Heart left ventricle (tissue), 11 donors: Measurements from ENCODE around the gene LAMTOR1. TPM values are rescaled to one million over a fixed set of nuclear protein-coding genes. Genes with fewer than 3 reads are reported as not detected.

Experiments used
- microRNA-seq, 4 donors: library from miRNA; unstranded; fragments of <30 nt; microRNA quantifications; one replicate each; pipeline versions ENCODE4 to v1.2.0, GENCODE V29; 2017 to 2020
- polyA plus RNA-seq, 2 donors: library from polyadenylated mRNA; stranded (reverse); fragments of 200-250 nt; gene quantifications; one replicate each; pipeline ENCODE4 v1.2.3, GENCODE V29; 2013
- total RNA-seq, 9 donors: library from RNA; depleted of rRNA in 2 of 9; stranded (reverse); fragments of >200 nt in 2 of 9; fragmentation: NEBNext Ultra II Directional in 3 of 9; extraction: Animal tissue kit (Norgen Biotek cat#: 25700) in 3 of 9; gene quantifications; one replicate each; pipeline versions ENCODE4 v1.1.0 to v1.2.4, GENCODE V29; 2016 to 2023
- donor health status: ischemic (EF 13 %, LVEDD 7.1; RV severe dilation, severe dysfunction).
- donor health status: healthy with polysubstance abuse.
- donor health status: DM: no; HTN: yes; CAD: no.
- donor health status: DM: no; HTN: no; CAD: no.
- donor health status: ischemic (EF 25% LVEDD 5.7; RV mildly dilated, moderate dysfunction).
- donor health status: healthy.
- donor health status: DM: yes; HTN: yes; CAD: no.
- donor health status: PGD.
- donor health status: nonischemic (EF 23%, LVEDD 6.1; RV moderate dilation, normal function).

The LAMTOR1 gene
- total and polyA plus RNA-seq, 11 donors = 68.7 to 159 (median 84.8) TPM

Small RNA genes lying within 50 kb of the gene (microRNA-seq; reads per million reads assigned to microRNA genes)
- 0 reads per million in 4 donors for gene MIR3165

Other genes starting within 250 kb of the LAMTOR1 start
- gene DEFB131B, start 224.8 kb downstream of the LAMTOR1 start, total RNA-seq = not detected
- gene DEFB131B, start 224.8 kb downstream of the LAMTOR1 start, polyA plus RNA-seq = not detected
- gene XNDC1N, start 174.7 kb downstream of the LAMTOR1 start, total RNA-seq = 1 to 10 TPM in 7 of 9 donors, under 1 TPM in 1, not detected in 1; 0.95 to 5.3 (median 2.8) TPM
- 1 to 10 TPM; 1.2 to 2.9 TPM for gene XNDC1N, start 174.7 kb downstream of the LAMTOR1 start, polyA plus RNA-seq
- gene RNF121, start 174.3 kb downstream of the LAMTOR1 start, total RNA-seq = 10 to 100 TPM; 15.4 to 28.2 (median 22.0) TPM
- 10 to 100 TPM in 1 of 2 donors, 1 to 10 TPM in 1; 8.0 to 45.3 TPM for gene RNF121, start 174.3 kb downstream of the LAMTOR1 start, polyA plus RNA-seq
- gene IL18BP, start 104.4 kb downstream of the LAMTOR1 start, total RNA-seq = 10 to 100 TPM in 2 of 9 donors, 1 to 10 TPM in 7; 1.1 to 86.5 (median 5.1) TPM
- gene IL18BP, start 104.4 kb downstream of the LAMTOR1 start, polyA plus RNA-seq = 1 to 10 TPM; 4.1 to 4.4 TPM
- 100 to 1,000 TPM in 5 of 9 donors, 10 to 100 TPM in 4; 62.7 to 193 (median 101) TPM for gene NUMA1, start 22.8 kb downstream of the LAMTOR1 start, total RNA-seq
- 100 to 1,000 TPM in 1 of 2 donors, 10 to 100 TPM in 1; 83.9 to 142 TPM for gene NUMA1, start 22.8 kb downstream of the LAMTOR1 start, polyA plus RNA-seq
- 1 to 10 TPM; 2.0 to 8.3 (median 4.5) TPM for gene LRRC51, start 22.4 kb downstream of the LAMTOR1 start, total RNA-seq
- 1 to 10 TPM; 3.0 to 9.3 TPM for gene LRRC51, start 22.4 kb downstream of the LAMTOR1 start, polyA plus RNA-seq
- gene TOMT, start 2.6 kb upstream of the LAMTOR1 start, total RNA-seq = under 1 TPM in 1 of 9 donors, not detected in 8; 0.23 TPM
- not detected for gene TOMT, start 2.6 kb upstream of the LAMTOR1 start, polyA plus RNA-seq
- 10 to 100 TPM; 35.6 to 48.7 (median 40.1) TPM for gene ANAPC15, start 9.4 kb upstream of the LAMTOR1 start, total RNA-seq
- 10 to 100 TPM; 37.4 to 82.7 TPM for gene ANAPC15, start 9.4 kb upstream of the LAMTOR1 start, polyA plus RNA-seq
- 1 to 10 TPM in 1 of 9 donors, under 1 TPM in 2, not detected in 6; 0.79 to 1.1 (median 0.90) TPM for gene FOLR3, start 32.4 kb upstream of the LAMTOR1 start, total RNA-seq
- under 1 TPM in 1 of 2 donors, not detected in 1; 0.43 TPM for gene FOLR3, start 32.4 kb upstream of the LAMTOR1 start, polyA plus RNA-seq
- under 1 TPM in 3 of 9 donors, not detected in 6; 0.21 to 0.79 (median 0.39) TPM for gene FOLR1, start 88.8 kb upstream of the LAMTOR1 start, total RNA-seq
- gene FOLR1, start 88.8 kb upstream of the LAMTOR1 start, polyA plus RNA-seq = under 1 TPM in 1 of 2 donors, not detected in 1; 0.08 TPM
- gene FOLR2, start 113.5 kb upstream of the LAMTOR1 start, total RNA-seq = 100 to 1,000 TPM in 1 of 9 donors, 10 to 100 TPM in 7, 1 to 10 TPM in 1; 9.6 to 136 (median 18.0) TPM
- 1 to 10 TPM; 5.0 to 6.5 TPM for gene FOLR2, start 113.5 kb upstream of the LAMTOR1 start, polyA plus RNA-seq
- 100 to 1,000 TPM in 5 of 9 donors, 10 to 100 TPM in 4; 94.7 to 146 (median 112) TPM for gene INPPL1, start 121.5 kb upstream of the LAMTOR1 start, total RNA-seq
- 10 to 100 TPM; 73.2 to 89.1 TPM for gene INPPL1, start 121.5 kb upstream of the LAMTOR1 start, polyA plus RNA-seq
- gene PHOX2A, start 140.9 kb upstream of the LAMTOR1 start, total RNA-seq = not detected
- gene PHOX2A, start 140.9 kb upstream of the LAMTOR1 start, polyA plus RNA-seq = not detected